CD1c-positive myeloid dendritic cell (primary cell): ENCODE results near the gene TEAD1.

Experiments used
- DNase-seq: peaks from one replicate; pipeline ENCODE4 v3.0.0-alpha.2; 2016; ENCODE audit errors: extremely low spot score

The TEAD1 gene

GRCh38 chr11:12707500-12707880 lies 33.3 kb downstream of the TEAD1 start:
- DNase-seq = no peak

- no peak for DNase-seq
Observed at GRCh38 chr11:12711496-12711895, 37.3 kb downstream of the TEAD1 start.

GRCh38 chr11:12712132-12712531 lies 37.9 kb downstream of the TEAD1 start:
- DNase-seq = no peak

- no peak for DNase-seq
Observed at GRCh38 chr11:12715131-12715530, 40.9 kb downstream of the TEAD1 start.

GRCh38 chr11:12715941-12716340 lies 41.7 kb downstream of the TEAD1 start:
- DNase-seq = no peak

- DNase-seq = no peak
Observed at GRCh38 chr11:12716816-12717215, 42.6 kb downstream of the TEAD1 start.

- DNase-seq = no peak
Observed at GRCh38 chr11:12717851-12718291, 43.6 kb downstream of the TEAD1 start.

- no peak for DNase-seq
Observed at GRCh38 chr11:12719221-12719620, 45.0 kb downstream of the TEAD1 start.

- DNase-seq = no peak
Observed at GRCh38 chr11:12721816-12722604, 47.8 kb downstream of the TEAD1 start.

- DNase-seq = no peak
Observed at GRCh38 chr11:12723421-12724300, 49.4 kb downstream of the TEAD1 start.

- no peak for DNase-seq
Observed at GRCh38 chr11:12724301-12725054, 50.3 kb downstream of the TEAD1 start.

GRCh38 chr11:12725055-12725862 lies 51.0 kb downstream of the TEAD1 start:
- no peak for DNase-seq

GRCh38 chr11:12725863-12726682 lies 51.9 kb downstream of the TEAD1 start:
- no peak for DNase-seq

- DNase-seq = no peak
Observed at GRCh38 chr11:12727563-12728211, 53.5 kb downstream of the TEAD1 start.

- no peak for DNase-seq
Observed at GRCh38 chr11:12728417-12728816, 54.2 kb downstream of the TEAD1 start.

GRCh38 chr11:12729941-12730340 lies 55.7 kb downstream of the TEAD1 start:
- DNase-seq = no peak

- DNase-seq = no peak
Observed at GRCh38 chr11:12731841-12732336, 57.7 kb downstream of the TEAD1 start.

- DNase-seq = no peak
Observed at GRCh38 chr11:12733091-12733490, 58.9 kb downstream of the TEAD1 start.

- no peak for DNase-seq
Observed at GRCh38 chr11:12734625-12735024, 60.4 kb downstream of the TEAD1 start.

- no peak for DNase-seq
Observed at GRCh38 chr11:12735262-12735661, 61.0 kb downstream of the TEAD1 start.
